Body of pancreas (tissue), 4 donors: ENCODE data around the gene MISFA.

Experiments
- POLR2A ChIP-seq, 3 donors: fragments of 450-650 bp; IDR thresholded peaks; one replicate each; pipeline ENCODE4 v1.6.1; 2016; ENCODE audit warnings: antibody characterized with exemption in 3 of 3, mild to moderate bottlenecking in 2 of 3
- TF ChIP-seq, protein P1 (sequence below), 7 experiments: fragments of 450-650 bp in 4 of 7; fragments of 200-600 bp in 3 of 7; sonication (generic) in 3 of 7; IDR thresholded peaks; one replicate each; pipeline ENCODE4 v1.5.1; 2016 to 2019; ENCODE audit warnings: antibody characterized with exemption in 7 of 7

GRCh38 chr11:18594999-18595749, 4.4 kb upstream of the MISFA start:
- TF ChIP-seq, protein P1, sequence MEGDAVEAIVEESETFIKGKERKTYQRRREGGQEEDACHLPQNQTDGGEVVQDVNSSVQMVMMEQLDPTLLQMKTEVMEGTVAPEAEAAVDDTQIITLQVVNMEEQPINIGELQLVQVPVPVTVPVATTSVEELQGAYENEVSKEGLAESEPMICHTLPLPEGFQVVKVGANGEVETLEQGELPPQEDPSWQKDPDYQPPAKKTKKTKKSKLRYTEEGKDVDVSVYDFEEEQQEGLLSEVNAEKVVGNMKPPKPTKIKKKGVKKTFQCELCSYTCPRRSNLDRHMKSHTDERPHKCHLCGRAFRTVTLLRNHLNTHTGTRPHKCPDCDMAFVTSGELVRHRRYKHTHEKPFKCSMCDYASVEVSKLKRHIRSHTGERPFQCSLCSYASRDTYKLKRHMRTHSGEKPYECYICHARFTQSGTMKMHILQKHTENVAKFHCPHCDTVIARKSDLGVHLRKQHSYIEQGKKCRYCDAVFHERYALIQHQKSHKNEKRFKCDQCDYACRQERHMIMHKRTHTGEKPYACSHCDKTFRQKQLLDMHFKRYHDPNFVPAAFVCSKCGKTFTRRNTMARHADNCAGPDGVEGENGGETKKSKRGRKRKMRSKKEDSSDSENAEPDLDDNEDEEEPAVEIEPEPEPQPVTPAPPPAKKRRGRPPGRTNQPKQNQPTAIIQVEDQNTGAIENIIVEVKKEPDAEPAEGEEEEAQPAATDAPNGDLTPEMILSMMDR (IDR thresholded peaks at IDR 0.05), result no peak
- no peak for TF ChIP-seq POLR2A (IDR thresholded peaks at IDR 0.05)
